ENCODE data around the gene PTK7. TPM values are rescaled to one million over a fixed set of nuclear protein-coding genes. Genes with fewer than 3 reads are reported as not detected.

Gene PTK7
- total RNA-seq, 1 experiment from 2014 or later, result 42.6 TPM

DNA sequence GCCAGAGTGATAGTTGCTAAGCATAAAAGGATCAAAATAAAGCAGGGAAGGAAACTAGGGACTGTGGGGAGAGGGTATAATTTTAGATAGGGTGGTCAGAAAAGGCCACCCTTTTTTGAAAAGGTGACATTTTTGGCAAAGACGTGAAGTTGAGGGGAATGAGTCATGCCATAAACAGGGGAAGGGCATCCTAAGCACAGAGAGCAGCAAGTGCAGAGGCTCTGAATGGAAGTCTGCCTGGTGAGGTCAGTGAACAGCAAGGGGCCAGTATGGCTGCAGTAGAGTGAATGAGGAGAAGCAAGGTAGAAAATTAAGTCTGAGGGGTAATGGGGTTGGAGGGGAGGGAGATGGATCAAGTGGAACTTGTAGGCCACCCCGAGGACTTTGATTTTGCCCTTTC, 14.3 kb upstream of the PTK7 start:
- DNase-seq (ENCODE audit: unreplicated experiment), result no peak
- TF ChIP-seq, protein P1, sequence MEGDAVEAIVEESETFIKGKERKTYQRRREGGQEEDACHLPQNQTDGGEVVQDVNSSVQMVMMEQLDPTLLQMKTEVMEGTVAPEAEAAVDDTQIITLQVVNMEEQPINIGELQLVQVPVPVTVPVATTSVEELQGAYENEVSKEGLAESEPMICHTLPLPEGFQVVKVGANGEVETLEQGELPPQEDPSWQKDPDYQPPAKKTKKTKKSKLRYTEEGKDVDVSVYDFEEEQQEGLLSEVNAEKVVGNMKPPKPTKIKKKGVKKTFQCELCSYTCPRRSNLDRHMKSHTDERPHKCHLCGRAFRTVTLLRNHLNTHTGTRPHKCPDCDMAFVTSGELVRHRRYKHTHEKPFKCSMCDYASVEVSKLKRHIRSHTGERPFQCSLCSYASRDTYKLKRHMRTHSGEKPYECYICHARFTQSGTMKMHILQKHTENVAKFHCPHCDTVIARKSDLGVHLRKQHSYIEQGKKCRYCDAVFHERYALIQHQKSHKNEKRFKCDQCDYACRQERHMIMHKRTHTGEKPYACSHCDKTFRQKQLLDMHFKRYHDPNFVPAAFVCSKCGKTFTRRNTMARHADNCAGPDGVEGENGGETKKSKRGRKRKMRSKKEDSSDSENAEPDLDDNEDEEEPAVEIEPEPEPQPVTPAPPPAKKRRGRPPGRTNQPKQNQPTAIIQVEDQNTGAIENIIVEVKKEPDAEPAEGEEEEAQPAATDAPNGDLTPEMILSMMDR (IDR thresholded peaks at IDR 0.05; ENCODE audit: unreplicated experiment), result no peak
- H3K4me3 Mint-ChIP-seq (ENCODE audit: unreplicated experiment), result no peak overlapping the region
- no TSS peak for BruUV-seq (replicated peaks)
- POLR2A ChIA-PET, result interaction anchor here (3.7 to 3.9 kb wide), 2 partner anchors 16 to 111 kb away, joined by 44 to 60 read pairs; partner anchors contain the start of genes PTK7 and SRF
- CTCF ChIA-PET, result interaction anchor here (1.9 kb wide), 1 partner anchor 161 kb away, joined by 4 read pairs; no protein-coding TSS in a partner anchor
- H3K27me3 Mint-ChIP-seq (ENCODE audit: insufficient read depth, unreplicated experiment), result no peaks in the 10 kb centered on the region
- no peak overlapping the region for H3K27ac Mint-ChIP-seq (ENCODE audit: low read depth, unreplicated experiment)
- H3K9me3 Mint-ChIP-seq (ENCODE audit: unreplicated experiment), result no peaks in the 10 kb centered on the region
- intact Hi-C loops (cut with micrococcal nuclease), result no loop called here
- peaks cover 28% of the 10 kb centered on the region for H3K4me1 Mint-ChIP-seq (ENCODE audit: insufficient read depth, unreplicated experiment)
- H3K36me3 Mint-ChIP-seq (ENCODE audit: insufficient read depth, unreplicated experiment), result peaks cover 34% of the 10 kb centered on the region

DNA sequence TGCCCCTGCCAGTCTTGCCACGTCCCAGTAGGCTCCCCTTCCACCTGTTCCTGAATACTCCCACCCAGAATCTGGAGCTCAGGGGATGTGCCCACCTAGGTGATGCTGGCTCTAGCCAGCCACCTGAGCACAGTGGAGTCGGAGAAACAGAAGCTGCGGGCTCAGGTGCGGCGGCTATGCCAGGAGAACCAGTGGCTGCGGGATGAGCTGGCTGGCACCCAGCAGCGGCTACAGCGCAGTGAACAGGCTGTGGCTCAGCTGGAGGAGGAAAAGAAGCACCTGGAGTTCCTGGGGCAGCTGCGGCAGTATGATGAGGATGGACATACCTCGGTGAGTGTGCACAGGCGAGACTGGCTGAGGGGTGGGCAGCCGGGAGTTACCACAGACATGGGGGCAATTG, 13.3 kb upstream of the PTK7 start:
- H3K9me3 Mint-ChIP-seq (ENCODE audit: unreplicated experiment), result no peaks in the 10 kb centered on the region
- BruUV-seq (replicated peaks), result no TSS peak
- intact Hi-C loops (cut with micrococcal nuclease), result no loop called here
- TF ChIP-seq, protein P1 (IDR thresholded peaks at IDR 0.05; ENCODE audit: unreplicated experiment), result no peak
- DNase-seq (ENCODE audit: unreplicated experiment), result no peak
- ChIA-PET POLR2A (interaction anchor here (0.6 to 1.2 kb wide), 3 partner anchors 45 to 125 kb away, joined by 4 to 5 read pairs (median 5); no protein-coding TSS in a partner anchor), CTCF (interaction anchor here (1.7 kb wide), 1 partner anchor 26 kb away, joined by 3 read pairs; no protein-coding TSS in a partner anchor)
- H3K4me3 Mint-ChIP-seq (ENCODE audit: unreplicated experiment), result no peak overlapping the region
- peaks cover 27% of the 10 kb centered on the region for H3K4me1 Mint-ChIP-seq (ENCODE audit: insufficient read depth, unreplicated experiment)
- peaks cover 26% of the 10 kb centered on the region for H3K36me3 Mint-ChIP-seq (ENCODE audit: insufficient read depth, unreplicated experiment)
- no peaks in the 10 kb centered on the region for H3K27me3 Mint-ChIP-seq (ENCODE audit: insufficient read depth, unreplicated experiment)
- H3K27ac Mint-ChIP-seq (ENCODE audit: low read depth, unreplicated experiment), result no peak overlapping the region

DNA sequence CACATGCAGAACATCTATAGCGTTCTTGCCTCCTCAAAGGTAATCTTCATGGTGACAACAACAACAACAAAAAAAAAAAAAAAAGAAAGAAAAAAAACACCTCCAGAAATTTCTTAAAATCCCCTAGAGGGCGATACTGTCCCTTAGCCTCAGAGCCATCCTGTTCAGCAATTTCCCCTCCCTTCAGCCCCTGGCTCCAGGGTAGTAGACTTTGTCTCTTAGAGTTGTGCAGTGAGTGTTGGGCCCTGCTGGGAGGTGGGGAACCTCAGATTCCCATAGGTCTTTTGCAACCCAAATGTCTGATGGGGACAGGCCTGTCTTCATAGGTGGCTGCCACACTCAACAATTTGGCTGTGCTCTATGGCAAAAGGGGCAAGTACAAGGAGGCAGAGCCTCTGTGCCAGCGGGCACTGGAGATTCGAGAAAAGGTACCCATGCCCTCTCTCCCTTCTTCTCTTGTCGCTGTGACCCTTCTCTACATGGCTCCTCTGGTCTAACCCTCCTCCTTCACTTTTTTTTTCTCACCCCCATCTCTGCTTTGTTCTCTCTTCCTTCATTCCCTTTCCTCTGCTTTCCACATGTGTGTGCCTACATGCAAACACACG, 6.0 kb upstream of the PTK7 start:
- no peaks in the 10 kb centered on the region for H3K4me1 Mint-ChIP-seq (ENCODE audit: insufficient read depth, unreplicated experiment)
- intact Hi-C loops (cut with micrococcal nuclease), result loop anchor here (1.0 kb wide), 3 partner anchors 60 to 169 kb away; no protein-coding TSS in a partner anchor
- H3K27ac Mint-ChIP-seq (ENCODE audit: low read depth, unreplicated experiment), result peak overlapping the region; percentile 75
- CTCF ChIA-PET, result interaction anchor here (0.6 to 2.2 kb wide), 13 partner anchors 9 to 352 kb away, joined by 3 to 18 read pairs (median 4); partner anchors contain the start of genes KLC4, MRPL2 and RRP36
- H3K27me3 Mint-ChIP-seq (ENCODE audit: insufficient read depth, unreplicated experiment), result no peaks in the 10 kb centered on the region
- BruUV-seq (replicated peaks), result no TSS peak
- peak; percentile 65 for DNase-seq (ENCODE audit: unreplicated experiment)
- no peak overlapping the region for H3K4me3 Mint-ChIP-seq (ENCODE audit: unreplicated experiment)
- POLR2A ChIA-PET, result interaction anchor here (0.7 to 1.5 kb wide), 2 partner anchors 11 to 15 kb away, joined by 3 read pairs; partner anchors contain the start of genes KLC4 and MRPL2
- peaks cover 35% of the 10 kb centered on the region for H3K36me3 Mint-ChIP-seq (ENCODE audit: insufficient read depth, unreplicated experiment)
- no peaks in the 10 kb centered on the region for H3K9me3 Mint-ChIP-seq (ENCODE audit: unreplicated experiment)
- TF ChIP-seq, protein P1 (IDR thresholded peaks at IDR 0.05; ENCODE audit: unreplicated experiment), result peak; percentile 62

DNA sequence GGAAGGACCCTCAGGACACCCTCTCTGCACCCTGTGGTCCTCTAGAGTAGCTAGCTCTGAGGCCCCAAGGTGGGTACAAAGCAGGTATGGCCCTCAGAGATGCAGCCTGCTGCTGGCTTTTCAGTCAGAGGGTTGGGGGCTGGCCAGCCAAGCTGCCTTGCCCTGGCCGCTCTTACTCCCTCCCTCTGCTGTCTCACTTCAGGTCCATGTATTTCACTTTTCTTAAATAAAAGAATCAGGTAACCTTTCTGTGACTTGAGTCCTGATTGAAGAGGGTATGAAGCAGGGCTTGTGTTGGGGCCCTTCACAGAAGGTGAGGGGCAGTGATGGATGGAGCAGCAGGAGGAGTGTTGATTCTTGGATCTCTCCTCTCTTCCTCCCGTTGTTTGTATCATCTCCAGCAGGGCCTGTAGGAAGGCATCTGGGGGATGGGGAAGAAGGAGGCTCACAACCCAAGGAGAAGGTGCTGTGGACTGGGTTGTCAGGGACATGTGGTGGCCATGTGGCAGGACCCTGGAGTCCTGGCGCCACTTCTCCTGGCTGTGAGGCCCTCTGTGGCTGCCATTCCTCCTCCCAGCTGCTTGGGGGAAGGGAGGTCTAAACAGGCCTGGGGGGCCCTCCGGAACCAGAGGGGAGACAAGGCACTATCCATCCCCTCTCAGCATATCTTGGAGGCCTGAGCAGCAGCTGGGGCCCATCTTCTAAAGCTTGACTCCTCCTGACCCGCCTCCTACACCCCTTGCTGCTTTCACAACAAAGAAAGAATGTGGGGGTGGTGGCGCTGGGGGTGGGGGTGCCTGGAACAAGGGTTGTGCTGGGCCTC, 1.1 kb upstream of the PTK7 start:
- intact Hi-C loops (cut with micrococcal nuclease), result no loop called here
- Mint-ChIP-seq H3K4me3 (ENCODE audit: unreplicated experiment) (no peak overlapping the region), H3K27me3 (ENCODE audit: insufficient read depth, unreplicated experiment) (no peaks in the 10 kb centered on the region), H3K9me3 (ENCODE audit: unreplicated experiment) (no peaks in the 10 kb centered on the region), H3K27ac (ENCODE audit: low read depth, unreplicated experiment) (no peak overlapping the region), H3K4me1 (ENCODE audit: insufficient read depth, unreplicated experiment) (peaks cover 12% of the 10 kb centered on the region), H3K36me3 (ENCODE audit: insufficient read depth, unreplicated experiment) (peaks cover 21% of the 10 kb centered on the region)
- TF ChIP-seq, protein P1 (IDR thresholded peaks at IDR 0.05; ENCODE audit: unreplicated experiment), result no peak
- CTCF ChIA-PET, result interaction anchor here (0.6 to 3.0 kb wide), 3 partner anchors 15 to 68 kb away, joined by 3 to 12 read pairs (median 4); no protein-coding TSS in a partner anchor
- no TSS peak for BruUV-seq (replicated peaks)
- no peak for DNase-seq (ENCODE audit: unreplicated experiment)
- POLR2A ChIA-PET, result interaction anchor here (0.6 to 4.4 kb wide), 6 partner anchors 15 to 500 kb away, joined by 3 to 60 read pairs (median 11); partner anchors contain the start of genes KLC4 and MRPL2
